A673 (cell line): ENCODE data around the gene CDC123.

Experiments
- EZH2 ChIP-seq: fragments of 200-600 bp; sonication (generic); IDR thresholded peaks from 2 replicates; pipeline ENCODE4 v1.6.1; 2017; ENCODE audit warnings: borderline replicate concordance, low read depth, mild to moderate bottlenecking, mixed read lengths, antibody characterized with exemption, low read length; ENCODE audit not compliant: poor library complexity, severe bottlenecking
- TF ChIP-seq, protein P1 (sequence below): fragments of 300-800, 200-600 bp; sonication (generic); conservative IDR thresholded peaks from 2 replicates; pipeline ENCODE4 v1.5.1; 2017; ENCODE audit warnings: low read depth, mild to moderate bottlenecking, antibody characterized with exemption, low read length, moderate library complexity, mixed read lengths

DNA sequence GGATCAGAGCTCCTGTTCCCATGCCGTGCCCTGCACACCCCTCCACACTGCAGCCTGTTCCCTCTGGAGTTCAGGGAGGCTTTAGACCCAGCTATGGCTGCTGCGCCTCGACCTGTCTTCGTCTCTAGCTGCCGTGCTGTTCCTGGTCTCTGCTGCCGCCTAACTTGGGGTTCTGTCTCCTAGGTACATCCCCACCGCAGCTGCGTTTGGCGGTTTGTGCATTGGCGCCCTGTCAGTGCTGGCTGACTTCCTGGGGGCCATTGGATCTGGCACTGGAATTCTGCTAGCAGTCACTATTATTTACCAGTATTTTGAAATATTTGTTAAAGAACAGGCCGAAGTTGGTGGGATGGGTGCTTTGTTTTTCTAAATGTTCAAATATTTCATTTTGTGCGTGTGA lies 31.9 kb upstream of the CDC123 start:
- TF ChIP-seq, protein P1, sequence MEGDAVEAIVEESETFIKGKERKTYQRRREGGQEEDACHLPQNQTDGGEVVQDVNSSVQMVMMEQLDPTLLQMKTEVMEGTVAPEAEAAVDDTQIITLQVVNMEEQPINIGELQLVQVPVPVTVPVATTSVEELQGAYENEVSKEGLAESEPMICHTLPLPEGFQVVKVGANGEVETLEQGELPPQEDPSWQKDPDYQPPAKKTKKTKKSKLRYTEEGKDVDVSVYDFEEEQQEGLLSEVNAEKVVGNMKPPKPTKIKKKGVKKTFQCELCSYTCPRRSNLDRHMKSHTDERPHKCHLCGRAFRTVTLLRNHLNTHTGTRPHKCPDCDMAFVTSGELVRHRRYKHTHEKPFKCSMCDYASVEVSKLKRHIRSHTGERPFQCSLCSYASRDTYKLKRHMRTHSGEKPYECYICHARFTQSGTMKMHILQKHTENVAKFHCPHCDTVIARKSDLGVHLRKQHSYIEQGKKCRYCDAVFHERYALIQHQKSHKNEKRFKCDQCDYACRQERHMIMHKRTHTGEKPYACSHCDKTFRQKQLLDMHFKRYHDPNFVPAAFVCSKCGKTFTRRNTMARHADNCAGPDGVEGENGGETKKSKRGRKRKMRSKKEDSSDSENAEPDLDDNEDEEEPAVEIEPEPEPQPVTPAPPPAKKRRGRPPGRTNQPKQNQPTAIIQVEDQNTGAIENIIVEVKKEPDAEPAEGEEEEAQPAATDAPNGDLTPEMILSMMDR: no peak
- TF ChIP-seq EZH2: no peak
